ENCODE results near the gene OR5C1.
"Not testable (repeated sequence)": the region's sequence is repeated elsewhere in the genome, so short reads cannot be mapped to it uniquely, and the experiment has no call there.

OR5C1 gene

GRCh38 chr9:122788831-122789230 is at the start of gene OR5C1:
Gene OR5C1, plus strand, starts transcription at chr9:122788933. Its CDS starts 0 bp downstream, at chr9:122788933.
- no peak for DNase-seq

GRCh38 chr9:122742003-122742402 is 46.7 kb upstream of the OR5C1 start, which contains the start of gene OR1L6:
Gene OR1L6, plus strand, starts transcription at chr9:122742303. Its CDS starts 7,545 bp downstream, at chr9:122749848.
- DNase-seq = no peak

- no peak for DNase-seq
Observed at GRCh38 chr9:122754825-122755224, 33.9 kb upstream of the OR5C1 start.

- DNase-seq = no peak
Observed at GRCh38 chr9:122767817-122768216, 20.9 kb upstream of the OR5C1 start.

DNA sequence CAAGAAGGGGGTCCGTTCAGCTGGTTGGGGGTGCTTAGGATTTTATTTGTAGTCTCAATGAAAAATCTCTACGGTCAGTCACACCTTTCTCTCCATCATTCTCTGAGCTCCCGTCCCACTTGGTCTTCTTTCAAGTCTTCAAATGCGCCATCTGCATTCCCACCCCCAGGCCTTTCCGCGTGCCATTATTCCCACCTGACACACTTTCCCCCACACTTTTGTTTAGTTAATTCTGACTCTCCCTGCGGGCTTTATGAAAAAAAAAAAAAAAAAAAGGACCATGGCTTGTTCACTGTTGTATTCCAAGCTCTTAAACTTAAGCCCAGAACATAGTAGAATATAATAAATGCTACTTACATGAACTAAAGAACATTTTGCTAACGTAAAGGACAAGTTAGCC is 11.7 kb upstream of the OR5C1 start:
- no peak for DNase-seq

DNA sequence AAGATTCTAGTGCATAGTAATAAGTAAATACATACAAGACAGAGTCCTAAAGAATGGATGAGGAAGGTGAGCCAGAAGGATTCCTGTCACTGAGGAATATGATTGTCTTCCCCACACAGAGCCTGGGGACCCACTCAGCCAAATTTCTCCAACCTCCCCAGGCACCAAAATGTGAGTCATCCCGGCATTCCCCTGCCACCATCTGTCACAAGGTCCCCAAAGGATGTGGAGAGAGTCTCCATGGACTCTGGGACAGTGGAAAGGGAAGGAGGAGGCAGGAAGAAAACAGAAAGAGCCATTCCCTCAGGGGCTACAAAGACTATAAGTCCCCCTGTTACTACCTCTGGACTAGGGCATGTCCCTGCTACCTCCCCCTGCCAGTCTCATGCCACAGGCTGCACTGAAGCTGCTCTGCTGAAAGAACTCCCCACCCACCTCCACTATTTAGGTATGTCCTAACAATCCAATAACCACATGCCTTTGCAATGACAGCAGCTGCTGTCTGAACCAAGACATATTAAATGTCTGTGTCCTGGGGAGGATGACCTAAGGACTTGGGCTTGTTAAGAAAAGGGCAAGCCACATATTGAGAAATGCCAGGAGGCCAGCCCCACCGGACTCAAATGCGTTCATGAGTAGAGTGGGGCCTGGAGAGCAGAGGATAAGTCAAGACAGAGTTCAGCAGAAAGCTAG is 10.7 kb upstream of the OR5C1 start:
- no peak for DNase-seq

- no peak for DNase-seq
Observed at GRCh38 chr9:122779181-122779580, 9.6 kb upstream of the OR5C1 start.

DNA sequence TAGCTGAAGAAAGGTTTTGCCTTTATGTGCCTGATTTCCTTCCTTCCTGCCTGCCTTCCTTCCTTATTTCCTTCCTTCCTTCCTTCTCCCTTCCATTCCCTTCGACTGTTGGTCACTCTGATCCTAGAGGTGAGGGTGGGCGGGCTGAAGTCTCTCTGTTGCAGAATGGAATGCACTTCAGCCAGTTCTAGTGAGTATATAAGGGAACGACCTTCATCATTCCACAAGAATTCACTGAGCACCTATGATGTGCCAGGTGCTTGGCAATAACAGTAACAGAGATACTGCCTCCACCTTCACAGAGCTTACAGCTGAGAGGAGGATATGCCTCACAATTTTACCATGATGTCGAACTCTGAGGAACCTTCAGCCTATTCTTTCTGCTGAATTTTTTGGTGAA is 8.7 kb upstream of the OR5C1 start:
- no peak for DNase-seq

DNA sequence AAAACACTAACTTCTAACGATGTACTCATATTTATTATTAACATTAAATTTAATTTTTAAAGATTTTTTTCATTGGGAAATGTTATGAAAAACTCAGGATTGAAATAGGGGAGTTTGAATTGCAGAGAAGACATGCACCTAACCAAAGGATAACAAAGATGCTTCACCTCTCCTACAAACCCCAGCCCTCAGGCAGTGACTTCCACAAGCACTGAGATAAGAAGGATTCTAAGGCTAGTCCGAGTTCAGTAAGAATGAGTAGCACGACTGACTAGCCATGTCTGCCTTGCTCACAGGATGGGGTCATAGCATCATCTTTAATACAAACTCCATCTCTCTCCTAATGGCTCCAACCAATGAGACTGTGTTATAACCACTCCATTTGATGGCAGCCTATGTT is 7.1 kb upstream of the OR5C1 start:
- no peak for DNase-seq

DNA sequence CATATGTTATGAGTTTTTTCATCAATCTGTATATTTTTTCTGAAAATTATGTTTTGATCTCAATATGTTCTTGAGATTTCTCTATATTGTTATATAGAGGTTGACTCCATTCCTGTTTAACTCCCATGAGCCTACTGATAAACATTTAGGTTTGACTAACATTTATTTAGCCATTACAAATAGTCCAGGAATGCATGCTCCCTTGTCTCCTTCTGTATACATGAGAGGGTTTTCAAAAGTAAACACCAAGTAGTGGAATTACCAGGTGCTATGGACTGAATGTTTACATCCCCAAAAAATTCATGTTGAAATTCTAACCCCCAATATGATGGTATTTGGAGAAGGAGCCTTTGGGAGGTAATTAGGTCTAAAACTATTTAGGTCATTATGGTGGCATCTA is 3.5 kb upstream of the OR5C1 start:
- no peak for DNase-seq

- DNase-seq = no peak
Observed at GRCh38 chr9:122786338-122786737, 2.4 kb upstream of the OR5C1 start.

GRCh38 chr9:122789256-122790046 is 718 bp downstream of the OR5C1 start:
- DNase-seq = no peak

DNA sequence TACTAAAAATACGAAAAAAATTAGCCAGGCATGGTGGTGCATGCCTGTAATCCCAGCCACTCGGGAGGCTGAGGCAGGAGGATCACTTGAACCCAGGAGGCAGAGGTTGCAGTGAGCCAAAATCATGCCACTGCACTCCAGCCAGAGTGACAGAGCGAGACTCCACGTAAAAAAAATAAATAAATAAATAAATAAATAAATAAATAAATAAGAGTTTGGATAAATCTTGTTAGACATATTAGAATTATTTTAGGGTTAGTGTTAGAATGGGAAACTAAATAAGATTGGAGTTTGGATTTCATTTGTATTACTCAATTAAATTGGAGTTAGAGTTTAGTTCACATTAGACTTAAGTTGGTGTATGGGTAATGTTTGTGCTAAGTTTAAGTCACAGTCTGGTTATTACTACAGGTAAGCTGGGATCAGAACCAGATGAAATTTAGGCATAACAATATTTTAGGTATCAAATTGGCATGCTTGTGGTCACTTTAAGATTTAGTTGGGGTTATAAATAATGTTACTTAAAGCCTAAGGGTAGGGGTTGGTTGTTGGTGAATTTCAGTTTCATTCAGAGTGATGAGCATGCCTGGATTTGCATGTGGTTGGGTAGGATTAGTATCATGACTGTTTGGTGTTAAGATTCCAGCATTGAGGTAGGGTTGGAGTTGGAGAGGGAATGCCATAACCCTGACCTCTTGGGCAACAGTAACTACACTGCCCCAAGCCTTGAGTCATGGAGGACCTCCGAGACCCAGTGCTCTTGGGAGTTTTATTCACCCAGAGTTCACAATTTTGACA is 3.3 kb downstream of the OR5C1 start:
- DNase-seq = no peak

GRCh38 chr9:122797316-122798063 is 8.8 kb downstream of the OR5C1 start:
- DNase-seq = no peak

DNA sequence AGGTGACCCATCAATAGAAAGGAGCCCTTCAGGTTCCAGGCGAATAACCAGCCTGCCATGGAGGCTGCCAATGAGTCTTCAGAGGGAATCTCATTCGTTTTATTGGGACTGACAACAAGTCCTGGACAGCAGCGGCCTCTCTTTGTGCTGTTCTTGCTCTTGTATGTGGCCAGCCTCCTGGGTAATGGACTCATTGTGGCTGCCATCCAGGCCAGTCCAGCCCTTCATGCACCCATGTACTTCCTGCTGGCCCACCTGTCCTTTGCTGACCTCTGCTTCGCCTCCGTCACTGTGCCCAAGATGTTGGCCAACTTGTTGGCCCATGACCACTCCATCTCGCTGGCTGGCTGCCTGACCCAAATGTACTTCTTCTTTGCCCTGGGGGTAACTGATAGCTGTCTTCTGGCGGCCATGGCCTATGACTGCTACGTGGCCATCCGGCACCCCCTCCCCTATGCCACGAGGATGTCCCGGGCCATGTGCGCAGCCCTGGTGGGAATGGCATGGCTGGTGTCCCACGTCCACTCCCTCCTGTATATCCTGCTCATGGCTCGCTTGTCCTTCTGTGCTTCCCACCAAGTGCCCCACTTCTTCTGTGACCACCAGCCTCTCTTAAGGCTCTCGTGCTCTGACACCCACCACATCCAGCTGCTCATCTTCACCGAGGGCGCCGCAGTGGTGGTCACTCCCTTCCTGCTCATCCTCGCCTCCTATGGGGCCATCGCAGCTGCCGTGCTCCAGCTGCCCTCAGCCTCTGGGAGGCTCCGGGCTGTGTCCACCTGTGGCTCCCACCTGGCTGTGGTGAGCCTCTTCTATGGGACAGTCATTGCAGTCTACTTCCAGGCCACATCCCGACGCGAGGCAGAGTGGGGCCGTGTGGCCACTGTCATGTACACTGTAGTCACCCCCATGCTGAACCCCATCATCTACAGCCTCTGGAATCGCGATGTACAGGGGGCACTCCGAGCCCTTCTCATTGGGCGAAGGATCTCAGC is 11.6 kb downstream of the OR5C1 start, which contains the start of gene OR1K1:
TSS of gene OR1K1 (plus strand) at position 58 of the 995 bp plus-strand sequence. CDS start at position 58, 0 bp downstream.
- no peak for DNase-seq

- peak; percentile 49 for DNase-seq
Observed at GRCh38 chr9:122806661-122807060, 17.9 kb downstream of the OR5C1 start.

- DNase-seq = peak; percentile 87
Observed at GRCh38 chr9:122807271-122807900, 18.7 kb downstream of the OR5C1 start.

- DNase-seq = peak; percentile 45
Observed at GRCh38 chr9:122808141-122808540, 19.4 kb downstream of the OR5C1 start.

DNA sequence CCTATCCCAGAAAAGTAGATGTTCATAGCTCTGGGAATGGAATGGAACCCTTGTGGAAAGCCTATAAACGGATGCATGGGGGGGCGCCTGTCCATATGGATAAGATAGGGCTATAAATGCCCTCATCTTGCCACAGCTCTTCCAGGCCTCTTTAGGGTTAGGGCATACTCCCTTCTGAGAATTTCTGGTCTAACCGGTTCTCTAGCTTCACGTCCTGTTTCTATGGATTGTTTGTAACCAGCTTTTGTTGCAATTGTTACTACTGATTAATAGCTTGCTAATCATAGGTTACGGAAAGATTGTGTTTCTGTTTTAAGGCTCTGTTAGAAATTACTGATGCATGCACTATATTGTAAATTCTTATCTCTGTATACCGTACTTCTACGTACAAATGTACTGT is 20.5 kb downstream of the OR5C1 start:
- not testable (repeated sequence) for DNase-seq

DNA sequence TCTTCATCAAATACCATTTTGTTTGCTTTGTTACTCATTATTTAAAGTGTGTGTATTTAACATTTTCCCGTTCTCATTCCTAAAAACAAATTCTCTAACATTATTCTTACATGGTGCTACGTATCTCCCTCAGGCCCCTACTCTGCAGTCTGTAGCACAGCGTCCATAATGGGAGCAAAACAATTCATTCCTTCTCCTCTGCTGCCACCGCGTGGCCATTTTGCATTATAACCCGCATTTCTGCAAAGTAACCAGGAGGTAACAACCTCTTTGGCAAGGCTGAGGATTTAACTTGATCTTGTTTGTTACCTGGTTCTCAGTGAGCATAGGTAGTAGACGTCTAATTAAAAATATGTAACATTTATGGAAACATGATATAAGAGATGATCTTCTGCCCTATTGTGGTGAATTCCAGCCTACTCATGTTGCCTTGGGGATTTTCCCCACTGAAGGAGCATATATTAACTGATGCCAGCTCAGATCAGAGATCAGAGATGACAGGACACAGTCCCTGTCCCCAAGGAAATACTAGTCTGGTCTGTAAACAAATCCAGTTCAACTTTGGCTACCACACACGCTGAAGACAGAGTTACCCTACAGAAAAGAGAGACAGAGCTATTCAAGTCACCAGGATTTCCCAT is 21.7 kb downstream of the OR5C1 start:
- DNase-seq = peak; percentile 77

All from activated CD4-positive, alpha-beta T cell treated with anti-CD3 and anti-CD28 coated beads, Interleukin-2, amount 50 U/mL, for 16 hours (primary cell).